Head of caudate nucleus (tissue), 42 donors: ENCODE measurements around the gene HNRNPF.

Source experiments
- DNase-seq, 42 donors: peaks; one replicate each; pipeline versions ENCODE4 v3.0.0 to v3.0.0-alpha.2; 2020 to 2021; ENCODE audit warnings: mixed read lengths in 7 of 42
- intact Hi-C: fragments of 100-400 bp; cut with DNase I; formaldehyde crosslinking; loops from one replicate; pipeline ENCODE4 v1.15.0; 2022

Gene HNRNPF

GRCh38 chr10:43362191-43362839 lies 46.7 kb downstream of the HNRNPF start:
- intact Hi-C loops: no loop called here
- DNase-seq: peak; percentile 92 to 99 (median 96)

DNA sequence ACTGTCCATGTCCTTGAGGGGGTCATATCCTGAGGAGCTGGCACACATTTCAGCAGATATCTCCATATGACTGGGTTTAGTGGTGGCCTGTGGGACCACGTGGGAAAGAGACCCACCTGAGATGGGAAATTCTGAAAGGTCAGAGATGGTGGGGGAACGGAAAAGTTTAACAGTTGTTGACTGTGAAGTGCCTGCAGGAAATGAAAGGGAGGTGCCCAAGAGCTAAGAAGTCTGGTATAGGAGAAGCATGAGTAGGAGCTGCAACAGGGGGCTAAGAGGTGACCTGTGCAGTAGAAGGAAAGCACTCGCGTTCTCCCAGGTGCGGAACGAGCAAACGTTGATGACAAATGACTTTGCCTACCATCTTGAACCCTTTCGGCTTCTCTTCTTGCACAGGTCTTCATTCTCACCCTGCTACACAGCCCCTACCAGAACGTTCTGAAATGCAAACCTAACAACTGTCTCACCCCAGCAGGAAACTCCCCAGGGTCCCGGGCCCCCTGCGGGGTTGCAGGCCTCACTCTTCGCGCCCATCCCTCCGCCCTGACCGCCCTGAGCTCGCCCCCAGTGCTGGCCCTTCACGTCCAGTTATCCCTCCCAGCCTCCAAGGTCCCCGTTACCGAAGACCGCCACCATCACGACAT lies 47.3 kb downstream of the HNRNPF start:
- intact Hi-C loops: no loop called here

DNA sequence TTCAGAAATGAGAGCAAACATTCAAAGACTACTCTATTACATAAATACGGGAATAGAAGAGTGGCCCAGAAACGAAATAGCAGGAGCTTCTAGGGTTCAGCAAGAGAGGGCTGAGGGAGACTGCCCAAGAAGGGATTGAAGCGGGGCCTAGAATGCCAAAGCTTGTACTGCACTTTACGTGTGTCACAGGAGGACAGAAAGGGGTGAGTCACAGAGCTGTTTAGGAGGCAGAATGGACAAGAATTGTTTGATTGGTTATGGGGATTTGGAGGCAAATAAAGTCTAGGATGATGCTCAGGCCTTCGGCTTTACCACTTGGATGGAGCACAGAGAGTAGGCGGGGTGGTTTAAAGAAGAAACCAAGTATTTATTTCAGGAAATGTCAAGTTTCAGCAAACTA lies 48.9 kb downstream of the HNRNPF start:
- DNase-seq: no peak
- intact Hi-C loops: no loop called here

More for the DNA sequence above, 47.3 kb downstream of the HNRNPF start:
- no peak for DNase-seq

- intact Hi-C loops: no loop called here
- DNase-seq: peak in 35 of 42 donors; percentile 20 to 88 (median 65)
Observed at GRCh38 chr10:43355749-43356371, 53.1 kb downstream of the HNRNPF start.

- no peak for DNase-seq
- intact Hi-C loops: no loop called here
Observed at GRCh38 chr10:43354879-43355380, 54.1 kb downstream of the HNRNPF start.

DNA sequence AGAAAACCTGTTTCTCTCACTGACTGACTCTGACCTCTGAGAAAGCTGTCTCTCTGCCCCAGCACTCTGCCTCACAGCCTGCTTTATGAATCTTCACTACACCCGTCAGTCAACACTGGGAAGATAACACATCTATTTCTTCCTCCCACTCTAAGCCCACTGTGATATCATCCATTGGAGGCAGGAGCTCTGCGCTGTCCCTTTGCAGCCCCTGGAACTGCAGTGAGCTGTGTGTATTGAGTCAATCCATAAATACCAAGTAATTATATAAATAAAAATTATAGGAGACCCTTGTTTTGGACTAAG lies 54.7 kb downstream of the HNRNPF start:
- intact Hi-C loops: no loop called here

GRCh38 chr10:43353495-43354329 lies 55.3 kb downstream of the HNRNPF start:
- intact Hi-C loops: no loop called here

More for the DNA sequence above, 54.7 kb downstream of the HNRNPF start:
- DNase-seq: no peak

DNA sequence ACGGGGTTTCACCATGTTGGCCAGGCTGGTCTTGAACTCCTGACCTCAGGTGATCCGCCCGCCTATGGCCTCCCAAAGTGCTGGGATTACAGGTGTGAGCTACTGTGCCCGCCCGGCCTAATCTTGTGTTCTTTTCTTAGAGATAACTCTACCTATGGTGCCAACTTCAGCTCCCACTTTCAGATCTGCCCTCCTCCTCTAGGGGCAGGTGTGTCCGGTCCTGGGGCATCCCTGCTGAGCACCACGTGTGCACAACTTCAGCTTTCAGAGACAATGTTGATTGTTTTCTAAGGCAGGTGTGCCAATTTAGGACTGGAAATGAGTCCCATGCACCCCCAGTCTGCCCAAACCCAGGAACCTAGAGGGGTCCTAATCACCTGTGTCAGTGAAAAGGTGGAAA lies 56.0 kb downstream of the HNRNPF start:
- intact Hi-C loops: no loop called here
- DNase-seq: no peak

More at GRCh38 chr10:43353495-43354329, 55.3 kb downstream of the HNRNPF start:
- no peak for DNase-seq

GRCh38 chr10:43351301-43351700 lies 57.7 kb downstream of the HNRNPF start:
- DNase-seq: peak in 1 of 42 donors; percentile 22
- intact Hi-C loops: no loop called here

DNA sequence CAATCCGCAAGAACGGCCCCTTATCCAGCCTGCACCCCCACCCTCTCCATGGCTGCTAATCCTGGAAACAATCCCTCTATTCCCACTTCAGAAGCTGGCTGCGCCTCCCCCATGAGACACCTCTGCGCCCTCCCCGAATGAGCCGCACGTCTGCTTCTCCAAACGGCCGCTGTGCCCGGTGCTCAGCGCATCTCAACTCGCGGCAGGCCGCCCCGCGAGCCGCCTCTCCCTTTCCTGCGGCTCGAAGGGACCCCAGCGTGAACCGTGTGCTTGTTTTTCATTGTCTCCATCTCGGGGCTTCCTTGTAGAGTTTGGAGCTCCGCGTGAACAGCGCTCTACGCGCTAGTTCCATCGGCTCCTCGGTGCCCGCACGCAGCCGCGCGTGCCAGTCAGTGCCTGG lies 58.3 kb downstream of the HNRNPF start:
- peak in 26 of 42 donors; percentile 25 to 69 (median 44) for DNase-seq
- intact Hi-C loops: no loop called here

GRCh38 chr10:43350156-43350555 lies 58.8 kb downstream of the HNRNPF start:
- DNase-seq: no peak
- intact Hi-C loops: no loop called here

GRCh38 chr10:43348511-43349312 lies 60.3 kb downstream of the HNRNPF start:
- peak; percentile 86 to 98 (median 94) for DNase-seq
- intact Hi-C loops: loop anchor here (1.0 to 2.0 kb wide), 2 partner anchors 24 to 55 kb away; no protein-coding TSS in a partner anchor

GRCh38 chr10:43347997-43348396 lies 61.0 kb downstream of the HNRNPF start:
- no peak for DNase-seq
- intact Hi-C loops: loop anchor here (1.0 to 2.0 kb wide), 2 partner anchors 25 to 55 kb away; no protein-coding TSS in a partner anchor

- DNase-seq: no peak
- intact Hi-C loops: no loop called here
Observed at GRCh38 chr10:43344051-43344450, 64.9 kb downstream of the HNRNPF start.

- DNase-seq: no peak
- intact Hi-C loops: no loop called here
Observed at GRCh38 chr10:43343126-43343525, 65.9 kb downstream of the HNRNPF start.

DNA sequence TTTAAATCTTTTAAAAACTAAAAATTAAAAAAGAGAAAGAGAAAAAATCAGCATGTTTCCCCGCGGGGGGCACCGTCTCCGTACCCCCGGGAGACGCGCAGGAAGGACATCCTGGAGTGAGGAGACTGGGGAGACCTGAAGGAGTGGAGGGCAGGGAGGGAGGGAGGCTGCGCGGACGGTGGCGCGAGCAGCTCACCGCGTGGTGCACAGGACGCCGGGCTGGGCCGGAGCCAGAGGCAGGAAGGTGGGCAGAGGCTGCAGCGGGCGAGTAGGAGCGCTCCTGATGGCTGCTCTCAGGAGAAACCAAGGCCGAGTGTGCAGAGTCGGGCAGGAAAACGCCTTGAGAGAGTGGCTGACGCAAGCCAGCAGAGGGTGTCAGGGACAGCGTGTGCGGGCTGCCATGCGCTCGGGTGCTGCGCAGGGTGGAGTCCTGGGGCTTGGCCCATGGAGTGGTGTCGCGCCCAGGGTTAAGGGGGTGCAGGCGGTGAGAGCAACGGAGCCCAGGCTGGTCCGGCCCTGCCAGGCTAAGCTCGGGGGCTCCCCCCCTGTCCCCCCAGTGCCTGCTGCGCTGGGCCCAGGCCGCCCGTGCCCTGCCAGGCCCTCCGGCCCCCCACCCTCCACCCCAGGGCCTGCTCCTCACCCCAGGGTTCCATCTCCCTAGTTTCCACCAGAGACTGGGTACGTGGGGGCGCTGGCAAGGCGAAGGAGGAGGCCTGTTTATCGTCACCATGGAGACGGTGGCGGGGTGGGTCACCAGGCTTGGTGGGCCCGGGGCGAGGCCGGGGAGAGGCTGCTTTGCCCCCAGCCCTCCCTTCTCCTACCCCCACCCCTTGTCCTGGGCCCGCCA lies 66.5 kb downstream of the HNRNPF start:
- intact Hi-C loops: no loop called here
- no peak for DNase-seq

DNA sequence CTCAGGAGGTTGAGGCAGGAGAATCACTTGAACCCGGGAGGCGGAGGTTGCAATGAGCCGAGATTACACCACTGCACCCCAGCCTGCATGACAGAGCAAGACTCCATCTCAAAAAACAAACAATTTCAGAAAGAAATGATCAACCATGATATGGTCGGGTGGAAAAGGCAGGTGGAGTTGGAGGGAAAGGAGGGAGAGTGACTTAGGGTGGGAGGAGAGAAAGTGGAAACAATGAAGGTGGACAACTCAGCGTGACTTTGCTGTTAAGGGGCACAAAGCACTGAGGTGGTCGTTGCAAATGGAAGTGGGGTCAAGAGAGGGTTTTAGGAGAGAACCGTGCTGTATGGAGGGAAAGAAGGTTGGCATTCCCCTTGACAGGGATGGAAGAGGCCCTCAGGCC lies 67.5 kb downstream of the HNRNPF start:
- intact Hi-C loops: no loop called here
- no peak for DNase-seq

DNA sequence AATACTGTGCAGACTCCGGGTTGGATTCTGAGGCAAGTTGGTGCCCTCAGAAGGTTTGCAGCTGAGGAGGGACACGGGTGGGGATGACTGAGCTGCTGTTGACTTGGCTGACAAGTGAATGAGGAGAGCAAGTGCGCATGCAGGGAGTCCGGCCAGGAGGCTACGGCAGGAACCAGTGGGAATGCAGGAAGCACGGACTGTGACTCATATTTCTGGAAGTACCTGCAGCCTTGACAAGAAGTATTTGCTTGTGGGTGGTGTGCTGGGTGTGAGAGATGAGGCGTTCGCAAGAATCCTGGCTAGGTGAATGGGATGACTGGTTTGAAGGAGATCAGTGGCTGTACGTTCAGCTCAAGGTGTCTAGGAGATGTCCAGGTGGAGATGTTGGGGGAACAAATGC lies 68.4 kb downstream of the HNRNPF start:
- intact Hi-C loops: no loop called here
- DNase-seq: peak in 8 of 42 donors; percentile 37 to 67 (median 40)
